ENCODE results near the gene SIK3.

The SIK3 gene

GRCh38 chr11:116823031-116823843, 275.0 kb downstream of the SIK3 start, which contains the start of gene APOA4:
Gene APOA4, minus strand, starts transcription at chr11:116823304. Its CDS starts 113 bp downstream, at chr11:116823191.
- DNase-seq (ENCODE audit: low read depth, low spot score) = no peak
- TF ChIP-seq CTCF (IDR thresholded peaks at IDR 0.05; ENCODE audit: low read depth, low read length) = no peak
- no peak within 1 kb of the TSS for H3K4me3 ChIP-seq (ENCODE audit: low read depth, low read length)
- in situ Hi-C loops (cut with HindIII; ENCODE audit: low sequenced_read_pairs) = no loop called here

- DNase-seq (ENCODE audit: low read depth, low spot score) = no peak
- in situ Hi-C loops (cut with HindIII; ENCODE audit: low sequenced_read_pairs) = no loop called here
These were observed 275.7 kb downstream of the SIK3 start for GRCh38 chr11:116822575-116822974.

GRCh38 chr11:116821050-116821918, 276.9 kb downstream of the SIK3 start:
- no peak for TF ChIP-seq CTCF (IDR thresholded peaks at IDR 0.05; ENCODE audit: low read depth, low read length)
- in situ Hi-C loops (cut with HindIII; ENCODE audit: low sequenced_read_pairs) = no loop called here
- H3K4me3 ChIP-seq (ENCODE audit: low read depth, low read length) = no peak overlapping the region
- DNase-seq (ENCODE audit: low read depth, low spot score) = no peak

More at GRCh38 chr11:116822575-116822974, 275.7 kb downstream of the SIK3 start:
- no peak for TF ChIP-seq CTCF (IDR thresholded peaks at IDR 0.05; ENCODE audit: low read depth, low read length)
- H3K4me3 ChIP-seq (ENCODE audit: low read depth, low read length) = no peak overlapping the region

- no peak overlapping the region for H3K4me3 ChIP-seq (ENCODE audit: low read depth, low read length)
- no peak for DNase-seq (ENCODE audit: low read depth, low spot score)
- in situ Hi-C loops (cut with HindIII; ENCODE audit: low sequenced_read_pairs) = no loop called here
- TF ChIP-seq CTCF (IDR thresholded peaks at IDR 0.05; ENCODE audit: low read depth, low read length) = no peak
These were observed 279.2 kb downstream of the SIK3 start for GRCh38 chr11:116819049-116819448.

- in situ Hi-C loops (cut with HindIII; ENCODE audit: low sequenced_read_pairs) = no loop called here
These were observed 283.7 kb downstream of the SIK3 start for GRCh38 chr11:116814502-116814901.

More at GRCh38 chr11:116814502-116814901, 283.7 kb downstream of the SIK3 start:
- DNase-seq (ENCODE audit: low read depth, low spot score) = no peak
- TF ChIP-seq CTCF (IDR thresholded peaks at IDR 0.05; ENCODE audit: low read depth, low read length) = no peak
- no peak overlapping the region for H3K4me3 ChIP-seq (ENCODE audit: low read depth, low read length)
